ENCODE measurements around the gene APBA1.

The APBA1 gene

DNA sequence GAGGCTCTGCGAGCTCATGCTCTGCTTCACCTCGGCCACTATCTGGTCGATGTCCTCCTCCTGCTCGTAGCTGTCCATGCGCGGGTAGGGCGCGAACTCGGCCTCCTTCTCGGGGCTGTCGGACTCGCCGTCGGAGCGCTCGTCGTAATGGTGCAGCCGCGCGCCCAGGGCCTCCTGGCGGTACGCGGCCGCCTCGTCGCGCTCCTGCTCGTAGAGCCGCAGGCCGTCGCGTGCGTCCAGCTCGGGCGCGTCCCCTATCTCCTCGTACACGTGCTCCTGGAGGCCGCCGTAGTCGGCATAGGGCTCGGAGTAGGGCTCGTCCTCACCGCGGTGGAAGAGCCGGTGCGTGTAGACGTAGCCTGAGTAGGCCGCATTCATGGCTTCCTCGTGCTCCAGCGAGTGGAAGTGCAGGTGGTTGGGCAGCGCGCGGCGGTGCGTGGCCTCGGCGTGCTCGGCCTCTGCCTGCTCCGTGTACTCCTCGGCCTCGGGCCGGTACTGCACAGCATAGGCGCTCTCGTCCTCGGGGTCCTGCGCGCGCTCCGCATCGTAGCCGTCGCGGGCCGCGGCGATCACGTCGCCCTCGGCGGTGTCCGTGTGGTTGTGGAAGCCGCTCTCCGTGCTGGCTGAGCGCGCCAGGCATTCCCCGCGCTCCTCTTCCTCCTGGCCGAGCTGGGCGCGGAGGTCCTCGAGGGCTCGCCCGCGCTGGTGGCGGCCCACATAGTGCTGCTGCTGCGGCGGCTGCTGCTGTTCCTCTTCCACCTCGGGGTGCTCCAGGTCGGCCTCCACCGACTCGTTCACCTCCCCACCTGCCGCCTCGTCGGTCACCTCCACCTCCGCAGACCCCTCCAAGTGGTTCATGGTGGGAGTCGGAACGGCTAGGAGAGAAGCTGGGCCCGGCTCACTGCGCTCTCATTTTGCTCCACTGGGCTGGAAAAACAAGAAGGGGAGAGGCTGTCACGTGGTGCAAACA, 155.5 kb downstream of the APBA1 start:
- no peak for DNase-seq

DNA sequence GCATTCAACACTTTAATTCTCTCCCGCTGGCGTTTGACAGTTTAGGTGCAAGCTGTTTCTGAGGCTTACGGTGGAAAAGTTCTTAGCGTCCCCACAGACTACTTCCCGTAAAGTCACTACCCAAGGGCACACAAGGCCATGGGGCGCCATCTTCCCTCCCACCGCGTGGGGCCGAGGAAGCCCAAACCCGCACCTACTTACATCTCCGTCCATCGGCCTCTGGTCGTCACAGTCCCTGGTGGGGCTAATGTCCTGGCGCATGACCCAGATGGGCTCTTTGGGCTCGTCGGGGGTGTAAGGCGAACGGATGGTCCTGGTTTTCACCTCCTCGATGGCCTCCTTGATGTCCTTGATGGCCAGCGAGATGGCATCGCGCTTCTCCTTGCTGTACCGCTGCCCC, 156.4 kb downstream of the APBA1 start:
- DNase-seq, result no peak

DNA sequence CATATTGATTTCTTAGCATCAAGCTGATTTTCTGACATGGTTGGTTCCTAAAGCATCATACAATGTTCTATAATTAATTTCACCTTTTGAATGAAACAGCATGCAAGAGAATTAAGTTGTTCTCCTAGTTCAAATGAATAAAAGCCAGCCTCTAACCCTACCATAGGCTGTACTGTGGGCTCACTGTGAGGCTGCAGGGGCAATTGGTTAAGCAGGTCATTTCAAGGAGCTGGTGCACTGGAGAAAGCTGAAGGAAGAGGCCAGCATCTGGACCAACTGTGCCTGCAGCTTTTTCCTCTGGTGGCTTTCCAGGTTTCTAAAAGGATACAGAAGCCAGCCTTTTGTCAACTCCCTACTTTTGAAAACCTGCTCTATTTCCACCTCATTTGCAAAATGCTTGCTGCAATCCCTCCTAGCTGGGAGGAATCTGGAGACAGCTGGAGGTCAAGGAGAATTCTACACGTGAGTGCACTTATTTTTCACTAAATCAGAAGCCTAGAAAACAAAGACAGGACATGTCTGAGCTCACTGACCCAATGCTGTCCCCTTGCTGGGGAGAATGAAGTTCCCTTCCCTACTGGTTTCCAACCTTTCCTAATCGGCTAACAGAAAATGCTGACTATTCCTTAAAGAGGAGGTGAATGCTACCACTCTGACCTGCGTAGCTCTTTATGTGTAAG, 158.9 kb downstream of the APBA1 start:
- no peak for DNase-seq

DNA sequence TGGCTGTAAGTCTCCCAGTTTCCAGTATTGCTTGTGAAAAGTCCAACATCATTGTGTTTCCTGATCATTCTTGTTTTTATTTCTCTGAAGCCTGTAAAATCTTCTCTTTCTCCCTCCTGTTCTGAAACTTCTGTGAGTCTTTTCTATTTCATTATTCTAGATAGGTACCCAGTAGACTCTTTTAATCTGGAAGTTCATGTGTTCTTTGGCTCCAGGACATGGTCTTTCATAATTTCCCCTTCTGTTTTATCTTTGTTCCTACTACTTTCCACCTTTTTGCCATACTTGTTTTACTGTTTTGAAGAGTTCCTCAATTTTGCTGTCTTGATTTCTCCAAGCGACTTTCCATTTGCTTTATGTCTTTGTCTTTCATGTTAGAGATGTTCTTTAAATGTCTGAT, 168.1 kb downstream of the APBA1 start:
- no peak for DNase-seq

DNA sequence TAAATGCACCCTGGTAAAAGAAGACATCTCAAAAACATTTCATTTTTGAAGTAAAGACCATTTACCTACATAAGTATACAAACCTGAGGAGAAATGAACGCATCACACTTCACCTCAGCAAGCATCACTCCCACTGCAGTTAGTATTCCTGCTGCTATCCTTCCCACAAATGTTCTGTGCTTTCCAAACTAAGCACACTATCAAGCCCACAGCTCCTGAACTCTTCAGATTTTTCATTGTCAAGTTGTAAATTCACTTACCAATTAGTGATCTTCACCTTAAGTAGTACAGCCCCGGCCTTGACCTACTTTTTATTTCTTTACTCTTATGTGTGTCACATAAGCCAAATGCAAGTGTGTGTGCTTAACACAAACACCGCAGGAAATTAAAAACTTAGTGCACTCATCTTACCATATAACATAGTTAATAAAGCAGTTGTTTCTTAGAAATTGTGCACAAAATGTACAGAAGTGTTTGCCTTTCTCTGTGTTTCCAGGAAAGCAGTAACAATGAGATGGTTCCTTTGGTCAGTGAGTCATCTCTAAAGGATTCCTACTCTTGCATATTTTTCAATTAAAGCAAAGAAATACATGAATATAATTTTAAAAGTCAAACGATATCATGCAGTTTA, 169.4 kb downstream of the APBA1 start:
- no peak for DNase-seq

DNA sequence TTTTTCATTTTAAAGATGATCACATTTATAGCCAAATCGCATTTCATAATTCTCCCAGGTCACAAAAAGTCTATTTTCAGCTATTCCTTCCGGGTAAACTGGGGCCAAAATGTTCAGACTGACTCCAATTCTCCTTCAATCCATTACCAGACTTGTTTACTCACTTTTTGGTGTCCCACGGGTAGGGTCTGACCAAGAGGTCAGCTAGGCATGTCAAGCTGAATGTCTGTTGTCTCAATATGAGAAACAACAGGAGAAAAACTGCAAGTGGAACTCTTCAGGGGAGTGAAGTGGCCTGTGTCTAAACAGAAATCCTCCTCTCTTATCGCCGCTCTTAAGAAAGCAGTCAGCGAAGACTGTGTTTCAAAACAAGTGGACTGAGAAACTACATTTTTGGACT, 171.3 kb downstream of the APBA1 start:
- no peak for DNase-seq

DNA sequence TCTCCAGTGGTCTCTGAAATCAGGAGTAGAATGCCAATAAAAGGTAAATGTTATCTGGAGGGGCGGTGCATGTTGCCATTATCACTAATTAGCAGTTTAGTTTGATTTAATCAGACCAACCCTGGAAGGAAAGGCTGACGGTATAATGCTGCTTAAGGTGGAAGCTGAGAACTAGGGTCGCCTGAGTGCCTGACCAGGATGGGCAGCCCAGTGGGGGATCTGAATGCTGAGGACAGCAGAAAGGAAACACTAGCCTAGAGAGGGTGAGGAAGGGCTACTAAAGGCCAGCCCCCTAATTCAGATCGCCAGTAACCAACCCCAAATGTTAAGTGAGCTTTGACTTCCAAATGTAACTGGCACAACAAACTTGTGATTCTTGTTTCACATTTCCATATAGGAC, 172.2 kb downstream of the APBA1 start:
- DNase-seq, result no peak

DNA sequence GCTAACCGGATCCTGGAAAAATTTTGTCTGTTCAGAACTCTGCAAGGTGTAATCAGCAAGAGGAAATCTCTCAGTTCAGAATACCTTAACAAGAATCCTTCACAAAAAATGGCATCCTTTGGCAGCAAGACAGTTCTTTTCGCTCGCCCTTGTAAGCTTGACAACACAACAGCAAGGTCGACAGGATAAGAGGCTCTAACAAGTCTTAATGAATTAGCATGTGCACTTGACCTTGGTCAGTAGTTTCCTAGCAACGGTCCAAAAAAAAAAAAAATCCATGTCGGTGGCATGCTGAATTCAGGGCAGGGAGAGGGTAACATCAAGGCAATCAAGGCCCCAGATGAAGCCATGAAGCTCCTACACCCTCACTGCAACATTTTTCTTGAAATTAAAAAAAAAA, 172.8 kb downstream of the APBA1 start:
- DNase-seq, result no peak

DNA sequence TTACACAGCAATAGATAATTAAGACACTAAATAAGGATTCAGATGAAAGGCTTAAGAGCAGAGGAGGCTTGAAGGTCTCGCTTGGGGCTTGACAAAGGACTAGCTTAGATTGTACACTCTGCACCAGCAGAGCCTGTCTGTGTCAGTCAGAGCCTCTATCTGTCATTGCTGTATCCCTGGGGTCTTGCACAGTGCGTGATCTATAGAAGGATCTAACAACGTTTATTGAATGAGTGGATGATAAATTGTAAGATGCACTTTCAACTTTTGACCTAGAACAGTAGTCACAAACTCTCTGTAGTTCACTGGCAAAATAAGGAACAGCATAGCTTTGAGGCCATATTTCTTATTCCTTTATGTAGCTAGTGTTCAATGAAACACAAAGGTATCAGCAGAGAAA, 173.7 kb downstream of the APBA1 start:
- no peak for DNase-seq

DNA sequence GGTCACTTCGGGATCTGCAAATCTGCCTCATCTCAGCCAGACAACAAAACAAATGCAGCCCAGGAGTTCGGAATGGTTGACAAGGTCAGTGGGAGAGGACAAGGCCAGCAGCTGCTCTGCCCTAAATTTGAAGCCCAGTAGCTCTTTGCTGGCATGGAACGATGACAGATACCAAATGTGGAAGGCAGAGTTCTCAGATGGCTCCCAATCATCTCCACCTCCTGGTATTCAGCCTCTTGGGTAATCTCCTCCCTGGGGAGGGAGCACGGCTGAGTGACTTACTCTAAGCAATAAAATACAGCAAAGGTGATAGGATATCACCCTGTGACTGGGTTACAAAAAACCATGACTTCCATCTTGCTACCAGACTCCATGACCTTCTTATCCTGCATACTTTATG, 174.4 kb downstream of the APBA1 start:
- no peak for DNase-seq

DNA sequence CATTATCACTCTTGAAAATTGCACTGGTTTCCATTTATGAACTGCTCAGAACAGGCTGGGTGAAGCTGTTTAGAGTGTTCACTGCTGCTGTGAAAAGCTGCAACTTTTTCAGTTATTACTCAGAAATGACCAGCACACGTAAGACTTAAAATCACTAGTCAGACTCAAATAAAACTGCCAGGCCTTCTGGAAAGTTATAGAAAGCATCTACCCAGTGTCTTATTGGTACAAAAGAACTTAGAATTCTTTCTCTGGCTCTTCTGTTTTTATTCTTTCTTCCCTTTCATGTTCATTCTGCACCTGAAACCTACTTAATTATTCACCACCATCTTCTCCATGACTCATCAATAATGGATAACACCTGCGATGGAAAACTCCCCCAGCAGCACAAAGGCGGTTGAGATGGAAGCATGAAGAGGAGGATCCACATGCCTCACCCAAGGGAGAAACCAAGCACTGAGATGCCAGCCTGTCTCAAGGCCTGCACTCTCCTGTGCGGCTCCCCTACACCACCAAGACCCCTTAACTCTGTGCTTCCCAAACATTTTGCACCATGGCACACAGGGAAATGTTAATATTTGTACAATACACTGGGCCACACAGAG, 175.2 kb downstream of the APBA1 start:
- DNase-seq, result no peak

DNA sequence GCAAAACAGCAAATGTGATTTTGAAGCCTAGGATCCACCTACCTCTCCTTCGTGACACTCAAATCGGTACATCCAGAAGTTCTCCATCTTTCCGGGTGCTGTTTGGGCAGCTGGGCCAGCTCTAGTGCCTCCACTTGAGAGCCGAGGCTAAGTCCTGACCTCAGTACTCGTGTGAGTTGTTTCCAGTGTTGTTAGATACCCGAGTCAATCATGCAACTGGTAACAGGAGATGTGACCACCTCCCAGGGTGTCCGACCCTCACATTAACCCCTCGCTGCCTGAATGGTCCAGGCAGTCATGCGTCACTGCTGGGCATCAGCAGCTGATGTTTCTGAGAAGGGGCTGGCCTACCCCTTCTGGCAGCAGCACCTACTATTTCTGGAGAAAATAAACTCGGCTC, 176.9 kb downstream of the APBA1 start:
- DNase-seq, result no peak

DNA sequence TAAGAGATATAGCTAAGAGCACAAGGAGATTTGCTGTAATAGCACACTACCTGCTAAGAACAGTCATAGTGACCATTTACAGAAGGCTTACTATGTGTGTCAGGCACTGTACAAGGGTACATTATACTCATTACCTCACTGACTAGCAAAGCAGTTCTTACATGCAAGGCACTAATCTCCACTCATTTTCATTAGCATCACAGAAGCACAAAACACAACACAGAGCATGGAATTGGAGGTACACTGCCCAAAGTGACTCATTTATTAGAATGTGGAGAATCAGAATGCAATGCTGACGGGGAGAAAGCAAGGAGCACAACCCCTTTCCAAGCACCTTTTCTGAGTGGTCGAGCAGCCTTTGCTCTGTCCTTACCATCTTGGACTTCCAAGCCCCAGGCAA, 177.4 kb downstream of the APBA1 start:
- no peak for DNase-seq

DNA sequence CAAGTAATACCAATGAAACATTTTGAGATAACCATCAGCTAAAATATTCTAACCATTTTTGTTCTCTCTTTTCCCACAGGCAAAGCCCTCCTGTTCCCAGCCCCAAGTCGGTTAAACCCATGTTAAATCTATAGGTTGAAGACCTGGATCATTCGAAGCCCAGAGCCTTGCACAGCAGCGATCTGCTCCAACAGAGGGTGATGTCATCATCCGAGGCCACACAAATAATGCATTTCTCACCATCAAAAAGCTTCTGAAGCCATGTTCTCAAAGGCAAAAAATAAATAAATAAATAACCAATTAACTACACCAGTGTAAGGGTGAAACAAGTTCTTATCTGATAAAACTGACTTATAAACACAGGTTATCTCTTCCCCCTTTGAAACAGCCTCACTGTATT, 178.0 kb downstream of the APBA1 start:
- no peak for DNase-seq

DNA sequence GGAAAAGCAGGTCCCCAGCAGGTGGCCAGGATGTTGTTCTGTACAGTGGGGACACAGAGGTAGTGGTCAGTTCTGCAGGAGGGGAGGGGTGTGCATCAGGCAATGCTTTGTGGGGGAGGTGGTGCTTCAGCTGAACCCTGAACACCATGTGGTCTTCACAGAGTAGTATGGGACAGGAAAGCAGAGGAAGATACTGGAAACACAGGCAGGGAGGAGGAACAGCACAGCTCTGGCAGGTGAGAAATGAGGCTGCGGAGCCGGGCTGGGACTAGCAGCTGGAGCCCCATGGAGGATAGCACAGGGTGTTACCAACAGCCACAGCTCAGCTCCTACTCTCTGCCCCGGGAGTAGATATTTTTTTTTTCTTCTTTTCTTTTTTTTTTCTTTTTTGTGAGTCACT, 185.7 kb downstream of the APBA1 start:
- DNase-seq, result no peak

DNA sequence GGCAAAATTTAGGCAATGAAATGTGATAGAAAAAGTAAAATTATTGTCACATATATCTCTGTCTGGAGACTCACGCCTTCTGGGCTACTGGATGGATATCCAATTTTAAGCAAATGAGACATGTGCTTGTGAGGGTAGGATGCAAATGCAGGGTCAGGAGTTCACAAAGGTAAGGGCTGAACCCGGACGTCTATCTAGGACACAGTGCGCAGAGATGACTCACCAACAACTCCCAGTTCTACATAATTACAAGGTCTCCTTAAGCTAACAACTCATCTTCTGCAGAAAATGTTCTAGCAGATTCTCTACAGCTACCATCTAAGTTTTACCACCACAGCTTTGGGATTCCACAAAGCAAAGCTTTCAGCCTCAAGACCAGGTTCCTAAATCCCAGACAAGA, 186.7 kb downstream of the APBA1 start:
- DNase-seq, result no peak

DNA sequence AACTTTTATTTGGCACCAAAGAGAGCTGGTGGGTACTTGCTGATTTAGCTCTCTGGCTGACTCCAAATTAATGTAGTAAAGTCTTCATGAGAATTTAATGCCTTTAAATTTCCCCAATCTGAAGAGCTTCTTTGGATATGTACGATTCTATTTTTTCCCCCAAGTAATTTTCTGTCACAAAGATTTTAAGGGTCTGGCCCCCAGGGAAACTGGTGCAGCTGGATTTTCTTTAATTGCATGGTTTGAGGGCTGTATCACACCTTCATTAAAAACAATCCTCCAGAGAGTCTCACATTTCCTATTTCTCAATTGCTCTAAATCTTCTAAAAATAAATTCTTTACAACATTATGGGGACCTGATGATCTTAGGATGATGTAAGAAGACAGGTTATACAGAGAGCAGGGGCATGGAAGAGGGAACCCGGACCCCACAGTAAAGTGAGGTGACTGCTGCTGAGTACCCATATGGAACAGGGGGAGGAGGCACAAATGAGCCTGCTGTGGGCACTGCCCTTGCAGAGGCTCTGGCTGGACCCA, 188.2 kb downstream of the APBA1 start:
- DNase-seq, result no peak

DNA sequence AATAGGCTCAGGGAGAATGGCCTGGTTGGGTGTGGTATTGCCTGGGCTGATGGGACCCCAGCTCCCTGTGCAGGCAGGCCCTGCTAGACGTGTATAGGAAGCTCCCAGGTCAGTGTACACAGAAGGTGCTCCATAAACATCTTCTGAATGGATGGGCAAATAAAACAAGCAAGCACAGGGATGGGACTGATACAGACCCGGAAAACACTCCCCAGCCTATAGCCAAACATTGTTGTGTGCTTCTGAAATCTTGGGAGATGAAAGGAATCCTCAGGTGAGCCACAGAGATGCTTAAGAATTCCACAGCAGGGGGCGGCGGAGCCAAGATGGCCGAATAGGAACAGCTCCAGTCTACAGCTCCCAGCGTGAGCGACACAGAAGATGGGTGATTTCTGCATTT, 195.4 kb downstream of the APBA1 start:
- DNase-seq, result no peak

DNA sequence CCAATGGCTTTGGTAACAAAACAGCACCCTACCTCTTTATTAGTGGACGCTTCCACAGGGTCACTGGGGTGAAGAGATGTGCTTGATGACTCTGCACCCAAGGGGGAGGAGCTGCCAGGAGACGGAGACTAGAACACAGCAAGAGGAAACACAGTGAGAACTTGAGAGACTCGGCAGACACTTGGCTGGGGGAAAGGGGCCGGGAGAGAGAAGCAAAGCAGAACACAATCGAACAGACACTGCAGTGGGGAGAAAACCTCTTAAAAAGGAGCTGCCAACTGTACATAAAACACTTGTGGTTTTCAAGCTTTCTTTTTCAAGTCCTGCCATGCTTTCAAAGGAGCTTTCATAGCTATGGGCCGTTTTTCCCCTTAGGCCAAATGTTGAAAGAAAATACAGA, 196.2 kb downstream of the APBA1 start:
- peak in 1 of 2 experiments; percentile 22 for DNase-seq

DNA sequence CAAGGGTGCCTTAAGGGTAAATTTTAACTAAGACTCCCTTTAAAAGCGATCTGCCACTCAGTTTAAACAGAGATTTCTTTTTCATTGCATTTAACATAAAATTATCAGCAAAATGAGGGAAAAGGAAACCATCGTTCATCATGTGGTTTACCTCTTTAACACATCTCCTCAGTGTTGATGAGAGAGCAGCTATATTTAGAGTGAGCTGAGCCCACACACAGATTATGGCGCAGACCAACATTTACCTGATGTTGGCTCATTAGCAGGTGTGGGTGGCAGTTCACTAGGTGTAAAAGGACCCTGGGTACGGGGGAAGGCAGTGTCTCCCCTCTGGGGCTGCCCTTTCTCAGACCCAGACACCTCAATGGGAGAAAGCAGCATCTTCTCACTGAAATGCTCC, 197.3 kb downstream of the APBA1 start:
- no peak for DNase-seq

DNA sequence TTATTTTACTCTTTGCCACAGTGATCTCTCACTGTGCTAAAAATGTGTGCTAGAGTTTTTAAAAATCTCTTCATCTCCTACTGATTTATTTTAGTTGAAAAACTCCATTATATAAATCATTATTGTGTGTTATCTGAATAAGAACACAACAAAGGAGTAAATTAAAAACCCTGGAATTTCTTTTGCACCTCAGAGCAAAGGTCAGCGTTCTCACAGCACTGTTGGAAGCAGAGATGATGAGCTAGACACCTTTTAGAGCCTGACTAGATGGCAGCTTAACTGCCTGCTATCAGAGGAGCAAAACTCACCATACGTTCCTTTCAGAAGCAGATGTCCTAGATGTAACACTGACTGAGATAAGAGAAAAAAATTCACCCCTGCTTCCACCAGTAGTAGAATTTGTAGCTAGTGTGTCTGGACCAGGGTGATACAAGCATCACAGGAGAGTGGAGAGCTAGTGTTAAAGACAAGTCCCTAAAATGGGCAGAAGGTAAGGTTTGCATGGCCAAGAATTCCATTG, 200.0 kb downstream of the APBA1 start:
- no peak for DNase-seq

DNA sequence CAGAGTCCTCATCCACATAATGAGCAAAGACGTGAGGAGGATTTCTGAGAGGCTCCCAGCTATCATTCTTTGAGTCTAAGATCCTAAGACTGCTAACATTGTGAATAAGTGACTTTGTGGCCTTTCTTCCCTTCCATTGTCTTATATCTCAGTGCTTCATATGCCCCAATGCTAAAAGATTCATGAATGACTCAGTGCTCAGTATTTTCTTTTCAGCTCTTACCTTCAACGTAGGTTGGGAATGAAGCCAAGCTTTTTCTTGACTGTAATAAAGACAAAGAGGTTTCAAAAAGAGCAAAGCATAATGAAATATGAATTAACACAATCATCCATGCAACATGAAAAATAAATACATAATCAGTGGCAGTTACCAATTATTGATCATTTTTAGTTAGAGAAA, 200.7 kb downstream of the APBA1 start:
- no peak for DNase-seq
